Nucleus accumbens (tissue), 56 donors: ENCODE measurements around the gene CACNA2D4.

ENCODE experiments used
- DNase-seq, 56 donors: peaks; one replicate each; lab custom pipeline; 2025; lab: John Stamatoyannopoulos, UW

CACNA2D4 gene

DNA sequence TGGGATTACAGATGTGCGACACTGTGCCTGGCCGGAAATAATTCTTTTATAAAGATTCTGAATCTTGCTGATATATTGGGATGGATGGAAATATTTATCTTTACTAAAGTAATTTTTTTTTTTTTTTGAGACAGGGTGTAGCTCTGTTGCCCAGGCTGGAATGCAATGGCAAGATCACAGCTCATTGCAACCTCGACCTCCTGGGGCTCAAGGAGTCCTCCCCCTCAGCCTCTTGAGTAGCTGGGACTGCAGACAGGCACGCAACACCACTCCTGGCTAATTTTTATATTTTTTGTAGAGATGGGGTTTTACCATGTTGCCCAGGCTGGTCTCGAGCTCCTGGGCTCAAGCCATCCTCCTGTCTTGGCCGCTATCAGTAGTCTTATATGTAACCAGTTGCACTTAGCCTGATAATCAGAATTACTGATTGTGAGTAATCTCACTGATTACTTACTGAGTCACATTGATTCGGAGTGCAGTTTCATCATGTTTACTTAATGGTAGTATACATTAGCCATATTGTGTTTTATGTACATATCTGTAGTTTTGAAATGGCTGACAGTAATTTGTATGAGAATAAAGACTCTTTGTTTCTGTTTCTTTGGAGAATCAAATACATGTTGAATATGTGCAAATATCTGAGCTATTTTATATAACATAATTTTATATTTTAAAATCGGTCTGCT lies 148.5 kb downstream of the CACNA2D4 start:
- no peak for DNase-seq

DNA sequence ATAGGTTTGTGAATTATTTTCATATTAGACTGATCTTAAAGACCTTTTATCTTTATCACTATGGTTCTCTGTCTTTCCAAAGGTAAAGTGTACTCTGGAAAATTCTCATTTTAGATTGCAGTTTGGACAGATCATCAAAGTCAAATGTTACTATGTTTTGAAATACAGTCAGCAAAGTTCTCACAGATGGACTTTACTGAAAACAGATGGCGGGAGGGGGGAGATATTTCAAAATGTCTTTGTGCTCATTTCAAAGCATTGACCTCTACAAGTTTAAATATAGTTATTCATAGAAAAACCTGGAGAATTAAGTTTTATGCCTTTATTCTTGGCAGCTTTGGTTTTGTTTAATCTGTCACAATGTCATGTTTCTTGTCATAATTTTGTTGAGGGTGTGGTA lies 149.8 kb downstream of the CACNA2D4 start:
- DNase-seq, result no peak

DNA sequence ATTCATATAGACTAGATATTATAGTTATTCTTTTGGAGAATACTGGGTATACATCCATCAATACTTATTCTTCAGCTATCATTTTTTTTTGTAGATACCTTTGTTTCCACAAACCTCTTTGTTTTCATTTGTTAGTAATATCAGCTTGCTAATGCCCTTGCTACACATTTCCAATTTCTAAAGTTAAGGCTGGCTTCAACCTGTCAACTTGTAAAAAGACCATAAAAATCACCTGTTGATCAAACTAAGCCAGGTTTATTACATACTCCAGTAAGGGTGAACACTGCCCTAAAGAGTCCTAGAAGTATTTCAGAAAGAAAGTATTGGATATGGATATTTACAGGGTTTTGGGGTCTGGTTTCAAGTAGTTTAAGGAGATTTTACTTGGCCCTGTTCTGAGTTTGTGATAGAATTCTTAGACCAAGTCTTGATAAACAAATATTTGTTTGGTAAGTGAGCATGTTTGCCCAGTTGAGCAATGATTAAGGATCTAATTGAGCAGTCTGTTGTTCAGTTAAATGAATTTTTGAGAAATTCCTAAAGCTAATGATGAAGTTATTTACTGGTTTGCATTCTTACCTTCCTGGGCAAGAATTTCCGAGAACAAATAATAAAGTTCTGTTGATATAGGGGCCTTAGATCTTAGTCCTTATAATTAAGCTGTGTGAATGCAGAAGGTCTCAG lies 150.9 kb downstream of the CACNA2D4 start:
- no peak for DNase-seq

DNA sequence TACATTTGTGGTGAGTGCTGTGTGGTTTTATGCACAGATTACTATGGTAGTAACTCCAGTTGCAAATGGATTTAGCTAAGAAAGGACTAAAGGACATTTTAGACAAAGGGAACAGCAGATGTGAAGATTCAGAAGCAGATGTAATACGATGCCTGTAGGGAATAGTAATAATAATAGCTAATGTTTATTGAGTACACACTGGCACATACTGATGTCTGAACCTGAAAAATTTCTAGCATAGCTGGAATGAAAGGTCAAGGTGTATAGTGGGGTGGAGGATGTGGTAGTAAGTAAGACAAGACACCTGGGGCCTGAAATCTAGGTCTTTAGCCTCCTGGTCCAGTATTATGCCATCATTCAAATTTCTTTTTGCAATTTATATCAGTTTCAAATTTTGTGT lies 152.3 kb downstream of the CACNA2D4 start:
- no peak for DNase-seq

DNA sequence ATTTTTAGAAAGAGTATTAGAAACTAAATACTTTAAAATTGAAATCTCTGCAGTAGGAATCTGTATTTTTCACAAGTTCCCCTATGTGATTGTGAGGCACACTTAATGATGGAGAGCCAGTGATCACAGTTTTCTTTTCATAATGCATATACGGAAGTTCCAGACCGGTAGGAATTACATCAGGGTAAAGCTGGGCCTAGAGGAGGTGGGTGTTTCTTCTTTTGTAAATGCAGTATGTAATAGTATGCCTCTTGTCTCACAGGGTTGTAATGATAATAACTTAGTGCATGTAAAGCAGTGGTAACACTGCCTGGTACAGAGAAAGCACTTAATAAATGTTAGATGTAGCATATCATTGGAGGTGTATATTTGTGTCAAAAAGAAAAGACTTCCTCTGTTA lies 155.3 kb downstream of the CACNA2D4 start:
- no peak for DNase-seq

DNA sequence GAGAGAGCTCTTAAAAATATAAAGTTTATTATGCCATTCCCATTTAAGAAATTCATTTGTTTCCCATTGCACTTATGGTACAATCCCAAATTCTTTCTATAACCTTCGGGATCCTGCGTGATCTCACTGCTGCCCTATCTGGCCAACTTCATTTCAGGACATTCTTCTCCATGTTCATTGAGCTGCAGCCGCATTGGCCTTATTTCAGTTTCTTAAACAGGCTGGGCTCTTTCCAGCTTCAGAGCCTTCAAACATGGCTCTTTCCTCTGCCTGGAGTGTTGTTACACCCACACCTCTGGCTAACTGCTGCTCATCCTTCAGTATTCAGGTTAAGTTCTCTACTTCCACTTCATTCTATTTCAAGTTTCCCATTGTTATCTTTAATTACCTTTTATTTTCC lies 156.6 kb downstream of the CACNA2D4 start:
- no peak for DNase-seq

DNA sequence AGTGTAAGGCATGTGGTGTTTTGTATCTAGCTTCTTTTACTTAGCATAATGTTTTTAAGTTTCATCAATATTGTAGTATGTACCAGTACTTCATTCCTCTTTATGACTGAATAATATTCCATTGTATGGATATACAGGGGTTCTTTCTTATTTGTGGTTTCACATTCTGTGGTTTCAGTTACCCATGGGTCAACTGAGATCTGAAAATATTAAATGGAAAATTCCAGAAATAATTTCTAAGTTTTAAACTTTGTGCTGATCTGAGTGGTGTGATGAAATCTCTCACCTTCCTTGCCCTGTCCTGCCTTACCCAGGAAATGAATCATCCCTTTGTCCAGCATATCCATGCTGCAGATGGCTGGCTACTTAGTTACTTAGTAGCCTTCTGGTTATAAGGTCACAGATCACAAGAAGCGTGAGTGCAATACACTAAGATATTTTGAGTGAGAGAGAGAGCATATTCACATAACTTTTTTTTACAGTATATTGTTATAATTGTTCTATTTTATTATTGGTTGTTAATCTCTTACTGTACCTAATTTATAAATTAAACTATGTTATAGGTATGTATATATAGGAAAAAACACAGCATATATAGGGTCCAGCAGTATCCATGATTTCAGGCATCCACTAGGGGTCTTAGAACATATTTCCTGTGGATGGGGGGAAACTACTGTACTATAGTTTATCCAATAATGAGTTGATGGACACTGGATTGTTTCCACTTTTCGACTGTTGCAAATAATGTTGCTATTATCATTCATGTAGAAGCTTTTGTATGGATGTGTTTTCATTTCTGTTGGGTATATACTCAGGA lies 157.7 kb downstream of the CACNA2D4 start:
- no peak for DNase-seq

DNA sequence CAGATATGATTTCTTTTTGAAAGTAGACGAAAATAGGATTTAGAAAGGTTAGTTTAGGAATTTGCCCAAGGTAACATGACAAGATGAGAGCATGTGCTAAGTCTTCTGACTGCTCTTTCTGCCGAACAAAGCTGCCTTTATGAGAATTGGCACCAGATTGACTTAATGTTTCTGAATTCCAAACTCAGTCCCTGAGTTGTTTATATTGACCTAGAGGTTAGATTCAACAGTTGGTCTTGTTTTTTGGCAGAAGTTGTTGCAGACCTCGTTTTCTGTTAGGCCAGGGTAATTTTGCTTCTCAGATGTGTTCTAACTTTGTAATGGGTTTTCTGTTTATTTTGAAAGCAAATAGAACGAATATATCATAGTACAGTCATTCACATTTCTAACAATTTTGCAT lies 159.6 kb downstream of the CACNA2D4 start:
- DNase-seq, result peak in 4 of 56 donors; percentile 3 to 35 (median 21)

DNA sequence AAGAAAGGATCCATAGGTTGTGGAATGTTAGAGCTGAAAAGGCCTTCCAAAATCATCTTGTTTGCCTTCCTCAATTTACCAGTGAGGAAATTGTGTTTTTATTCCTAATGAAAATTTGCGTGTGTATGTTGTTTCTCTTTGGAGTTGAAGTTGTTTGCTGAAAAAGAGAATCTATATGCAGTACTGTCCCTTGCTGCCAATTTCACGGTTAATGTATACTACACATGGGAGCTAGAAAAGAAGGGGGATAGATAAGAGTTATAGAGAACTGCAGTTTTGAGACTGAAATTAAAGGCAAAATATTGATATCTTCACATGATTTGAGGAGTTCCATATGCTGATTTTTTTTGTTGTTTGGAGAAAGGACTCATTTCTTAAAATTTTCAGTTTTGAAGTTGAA lies 160.1 kb downstream of the CACNA2D4 start:
- no peak for DNase-seq

DNA sequence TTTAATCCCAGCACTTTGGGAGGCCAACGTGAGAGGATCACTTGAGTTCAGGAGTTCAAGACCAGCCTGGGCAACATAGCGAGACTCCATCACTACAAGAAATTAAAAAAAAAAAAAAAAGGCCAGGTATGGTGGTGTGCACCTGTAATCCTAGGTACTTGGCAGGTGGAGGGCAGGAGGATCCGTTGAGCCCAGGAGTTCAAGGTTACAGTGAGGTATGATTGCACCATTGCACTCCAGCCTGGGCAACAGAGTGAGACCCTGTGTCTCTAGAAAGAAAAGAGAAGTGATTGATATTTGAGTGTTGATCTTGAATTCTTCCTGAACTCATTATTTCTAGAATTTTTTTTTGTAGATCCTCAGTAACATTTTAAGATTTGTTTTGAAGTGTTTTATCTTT lies 168.2 kb downstream of the CACNA2D4 start:
- no peak for DNase-seq

DNA sequence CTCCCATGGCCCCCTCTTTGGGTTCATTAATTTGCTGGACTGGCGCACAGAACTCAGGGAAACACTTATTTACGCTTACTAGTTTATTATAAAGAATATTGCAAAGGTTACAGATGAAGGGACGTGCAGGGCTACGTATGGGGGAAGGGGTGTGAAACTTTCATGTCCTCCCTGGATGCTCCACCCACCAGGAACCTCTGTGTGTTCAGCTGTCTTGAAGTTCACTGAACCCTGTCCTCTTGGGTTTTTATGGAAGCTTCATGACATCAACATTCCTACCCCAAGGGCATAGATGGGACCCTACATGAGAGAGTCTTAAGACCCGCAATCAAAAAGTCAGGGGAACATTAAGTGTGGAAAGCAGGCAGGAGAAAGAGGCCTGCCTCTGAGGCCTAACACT lies 169.4 kb downstream of the CACNA2D4 start:
- DNase-seq, result no peak

DNA sequence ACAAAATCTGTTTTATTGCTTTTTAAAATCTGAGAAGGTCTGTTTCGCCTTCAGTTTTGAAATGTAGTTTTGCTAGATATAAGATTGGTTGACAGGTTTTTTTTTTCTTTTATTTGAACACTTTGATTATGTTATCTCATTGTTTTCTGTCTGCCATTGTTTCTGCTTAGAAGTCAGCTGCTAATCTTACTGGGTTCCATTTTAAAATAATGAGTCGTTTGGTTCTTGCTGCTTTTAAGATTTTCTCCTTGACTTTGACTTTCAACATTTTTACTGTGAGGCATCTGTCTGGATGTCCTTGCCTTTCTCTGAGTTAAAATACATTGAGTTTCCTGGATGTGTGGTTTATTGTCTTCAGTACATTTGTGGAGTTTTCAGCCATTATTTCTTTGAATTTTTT lies 170.8 kb downstream of the CACNA2D4 start:
- no peak for DNase-seq

DNA sequence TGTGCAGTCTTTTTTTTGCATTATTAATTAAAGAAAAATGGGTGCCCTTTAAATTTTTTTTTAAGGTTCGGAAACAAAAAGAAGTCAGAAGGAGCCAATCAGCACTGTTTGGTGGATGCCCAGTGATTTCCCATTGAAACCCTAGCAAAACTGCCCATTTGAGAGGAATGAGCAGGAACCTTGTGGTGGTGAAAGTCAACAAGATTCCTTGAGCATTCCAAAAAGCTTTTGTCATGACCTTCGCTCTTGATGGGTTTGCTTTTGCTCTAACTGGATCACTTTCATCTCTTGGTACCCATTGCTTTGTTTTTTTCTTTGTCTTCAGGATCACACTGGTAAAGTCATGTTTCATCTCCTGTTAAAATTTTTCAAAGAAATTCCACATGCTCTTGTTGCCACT lies 173.5 kb downstream of the CACNA2D4 start:
- DNase-seq, result no peak
